ENCODE measurements around the gene GREB1.
"Not testable (repeated sequence)": the region's sequence is repeated elsewhere in the genome, so short reads cannot be mapped to it uniquely, and the experiment has no call there.

Gene GREB1

GRCh38 chr2:11647834-11648600 is 114.2 kb downstream of the GREB1 start:
- no peak for DNase-seq

DNA sequence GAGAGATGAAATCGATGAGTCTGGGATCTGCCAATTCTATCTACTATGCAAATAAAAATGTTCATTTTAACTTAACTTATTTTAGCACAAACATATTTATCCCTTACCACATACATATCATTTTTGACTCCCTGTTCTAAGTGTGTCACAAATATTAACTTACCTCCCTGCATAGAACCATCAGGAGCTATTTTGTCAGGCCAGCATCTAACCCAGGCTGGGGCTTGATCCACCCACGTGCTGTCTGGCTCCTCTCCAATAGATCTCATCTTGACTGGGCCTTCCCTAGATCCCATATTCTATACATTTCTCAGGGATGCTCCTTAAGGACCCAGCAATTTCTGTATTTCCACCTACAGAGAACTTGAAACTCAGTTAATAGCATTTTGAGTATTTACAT is 115.2 kb downstream of the GREB1 start:
- no peak for DNase-seq

DNA sequence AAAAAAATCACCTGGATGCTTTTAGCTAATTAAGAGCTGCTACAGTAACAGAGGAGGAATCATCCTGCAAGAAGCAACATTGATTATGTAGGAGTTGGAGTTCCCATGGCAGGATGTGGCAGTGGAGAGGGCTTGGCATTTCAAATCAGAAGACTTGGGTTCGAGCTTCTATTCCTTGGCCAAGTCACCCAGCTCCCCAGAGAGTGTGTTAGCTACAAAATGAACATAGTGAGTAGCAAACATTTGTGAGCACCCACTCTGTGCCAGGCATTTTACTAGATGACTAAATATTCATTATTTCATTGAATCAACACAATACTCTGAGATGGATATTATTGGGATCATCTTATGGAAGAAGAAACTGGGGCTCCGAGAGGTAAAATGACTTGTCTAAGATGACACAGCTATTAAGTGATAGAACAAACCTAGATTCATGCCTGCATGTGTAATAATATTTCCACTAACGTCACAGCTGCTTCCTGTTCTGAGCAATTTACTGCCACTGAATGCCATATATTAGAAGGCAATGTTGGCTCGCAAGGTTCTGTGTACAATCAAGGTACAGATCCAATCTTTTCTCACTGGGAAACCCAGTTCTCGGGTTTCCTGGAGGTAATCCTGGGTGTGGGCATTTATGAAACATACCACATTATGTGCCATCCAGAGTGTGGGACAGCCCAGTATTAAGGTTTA is 118.2 kb downstream of the GREB1 start:
- no peak for DNase-seq

- DNase-seq = no peak
Measured at GRCh38 chr2:11652553-11652952, 118.7 kb downstream of the GREB1 start.

DNA sequence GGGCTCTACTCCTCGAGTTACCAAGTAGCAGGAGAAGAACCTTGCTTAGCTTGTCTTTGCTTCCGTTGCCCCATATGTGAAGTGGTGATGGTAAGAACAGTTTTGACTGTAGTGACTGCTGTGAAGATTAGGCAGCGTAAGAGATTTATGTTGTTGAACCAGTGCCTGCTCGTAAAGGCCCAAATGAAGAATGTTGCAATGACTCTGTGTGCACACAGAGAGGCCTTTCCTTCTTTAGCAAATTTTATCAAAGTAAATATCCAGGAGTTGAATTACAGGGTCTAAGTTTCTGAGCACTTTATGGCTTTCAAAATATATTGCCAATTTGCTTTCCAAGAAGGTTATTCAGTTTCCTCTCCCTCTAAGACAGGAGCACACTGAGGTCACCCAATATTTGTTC is 121.7 kb downstream of the GREB1 start:
- DNase-seq = no peak

DNA sequence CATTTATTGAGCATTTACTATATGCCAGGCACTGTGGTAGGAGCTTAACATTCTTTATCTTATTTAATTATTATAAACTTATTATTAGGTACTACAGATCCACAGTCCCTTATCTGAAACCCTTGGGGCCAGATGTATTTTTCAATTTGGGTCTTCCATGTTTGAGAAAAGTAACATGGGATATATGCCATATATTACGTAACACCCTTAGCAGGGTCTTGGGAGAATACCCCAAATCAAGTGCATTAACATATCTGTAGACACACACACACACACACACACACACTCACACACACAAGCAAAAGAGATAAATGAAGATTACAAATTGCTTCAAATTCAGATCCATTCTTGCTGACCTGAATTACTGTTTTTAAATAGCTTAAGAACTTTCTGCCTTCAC is 122.4 kb downstream of the GREB1 start:
- no peak for DNase-seq

GRCh38 chr2:11656671-11657101 is 122.8 kb downstream of the GREB1 start:
- DNase-seq = no peak

- DNase-seq = no peak
Measured at GRCh38 chr2:11657195-11657594, 123.3 kb downstream of the GREB1 start.

DNA sequence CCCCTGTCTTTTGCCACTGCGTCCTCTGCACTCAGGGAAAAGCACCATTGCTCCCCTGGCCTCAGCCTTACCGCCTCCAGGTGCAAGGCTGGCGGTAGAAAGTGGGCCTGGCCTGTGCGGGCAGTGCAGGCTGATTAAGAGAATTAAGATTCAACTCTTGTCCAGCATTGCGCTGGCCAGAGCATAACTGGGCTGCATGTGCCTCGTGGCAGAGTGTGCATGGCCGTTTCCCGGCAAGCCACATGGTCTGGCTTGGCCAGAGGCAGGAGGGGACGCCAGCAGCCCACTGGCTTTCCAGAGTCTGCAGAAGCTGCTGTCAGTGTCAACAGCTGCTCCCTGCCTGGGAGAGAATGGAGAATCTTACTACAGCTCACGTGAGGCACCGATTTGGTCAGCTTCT is 123.8 kb downstream of the GREB1 start:
- DNase-seq = no peak

DNA sequence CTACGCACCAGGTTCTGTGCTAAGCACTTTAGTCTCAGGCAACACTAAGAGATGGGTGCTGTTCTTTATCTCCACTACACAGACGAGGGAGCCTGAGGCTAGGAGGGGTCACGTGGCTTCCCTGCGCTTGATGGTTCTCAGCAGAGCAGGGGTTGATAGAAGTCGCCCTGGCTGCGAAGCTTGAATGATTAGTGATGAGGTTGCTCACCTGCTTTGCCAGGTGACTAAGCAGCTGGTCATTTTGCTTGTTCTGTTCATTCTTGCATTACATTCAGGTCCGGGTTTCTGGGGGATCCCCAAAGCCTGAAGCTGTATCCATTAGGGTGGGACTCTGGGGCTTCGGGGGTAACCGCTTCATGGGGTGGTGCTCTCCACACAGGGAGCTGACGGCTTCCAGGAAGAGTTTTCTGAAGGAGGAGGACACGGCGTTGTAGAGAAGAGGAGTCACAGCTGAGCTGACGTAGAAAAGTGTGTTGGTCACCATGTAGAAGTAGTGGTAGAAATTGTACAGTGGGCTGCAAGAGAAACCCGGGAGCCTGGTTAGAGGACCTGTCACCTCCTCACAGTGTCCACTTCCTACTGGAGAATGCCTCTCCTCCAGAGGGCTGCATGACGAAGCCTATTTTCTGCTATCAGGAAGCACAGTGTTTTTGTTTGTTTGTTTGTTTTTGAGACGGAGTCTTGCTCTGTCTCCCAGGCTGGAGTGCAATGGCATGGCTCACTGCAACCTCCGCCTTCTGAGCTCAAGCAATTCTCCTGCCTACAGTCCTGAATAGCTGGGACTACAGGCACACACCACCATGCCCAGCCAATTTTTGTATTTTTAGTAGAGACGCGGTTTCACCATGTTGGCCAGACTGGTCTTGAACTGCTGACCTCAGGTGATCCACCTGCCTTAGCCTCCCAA is 124.6 kb downstream of the GREB1 start:
- no peak for DNase-seq

GRCh38 chr2:11659115-11659475 is 125.2 kb downstream of the GREB1 start:
- DNase-seq = no peak

DNA sequence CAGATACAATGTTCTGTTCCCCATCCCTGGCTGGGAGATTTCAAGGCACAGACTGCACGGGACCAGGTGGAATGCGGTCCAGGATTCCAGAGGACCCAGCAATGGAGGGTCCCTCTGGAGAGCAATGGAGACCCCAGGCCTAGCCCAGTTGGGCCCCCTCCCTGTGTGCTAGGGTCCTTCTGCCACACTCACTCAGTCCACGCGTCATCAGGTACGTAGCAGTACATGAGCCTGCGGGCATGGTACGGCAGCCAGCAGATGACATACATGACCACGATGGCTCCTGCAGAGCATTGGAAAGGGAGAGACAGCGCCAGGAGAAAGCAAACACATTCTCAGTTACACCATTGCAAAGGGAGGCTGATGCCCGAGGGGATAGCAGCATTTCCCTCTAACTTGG is 126.0 kb downstream of the GREB1 start:
- no peak for DNase-seq

- DNase-seq = not testable (repeated sequence)
Measured at GRCh38 chr2:11660396-11660795, 126.6 kb downstream of the GREB1 start.

DNA sequence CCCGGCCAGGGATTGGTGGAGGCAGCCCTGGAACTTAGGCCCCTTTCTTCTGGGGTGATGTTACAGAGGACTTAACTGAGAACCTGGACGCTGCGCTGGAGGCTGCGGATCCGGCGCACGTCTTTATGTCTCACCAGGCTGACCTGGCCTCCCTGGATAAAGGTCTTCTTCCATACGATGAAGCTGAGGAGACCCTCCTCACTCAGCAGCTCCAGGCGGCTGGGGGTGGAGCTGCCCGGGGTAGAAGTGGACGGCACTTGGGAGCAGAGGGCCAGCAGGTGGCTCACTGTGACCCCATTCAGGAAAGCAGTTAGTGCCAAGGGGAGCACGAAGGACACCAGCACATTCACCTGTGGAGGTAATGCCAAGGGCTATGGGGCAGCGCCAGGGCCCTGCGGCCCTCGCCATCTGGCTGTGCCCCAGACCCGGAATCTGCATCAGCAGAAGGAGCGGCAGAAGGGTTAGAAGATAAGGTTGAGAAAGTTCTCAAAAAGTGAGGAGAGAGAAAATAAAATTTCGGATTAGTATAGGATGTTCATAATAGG is 128.1 kb downstream of the GREB1 start:
- no peak for DNase-seq

- DNase-seq = no peak
Measured at GRCh38 chr2:11662882-11663281, 129.0 kb downstream of the GREB1 start.

DNA sequence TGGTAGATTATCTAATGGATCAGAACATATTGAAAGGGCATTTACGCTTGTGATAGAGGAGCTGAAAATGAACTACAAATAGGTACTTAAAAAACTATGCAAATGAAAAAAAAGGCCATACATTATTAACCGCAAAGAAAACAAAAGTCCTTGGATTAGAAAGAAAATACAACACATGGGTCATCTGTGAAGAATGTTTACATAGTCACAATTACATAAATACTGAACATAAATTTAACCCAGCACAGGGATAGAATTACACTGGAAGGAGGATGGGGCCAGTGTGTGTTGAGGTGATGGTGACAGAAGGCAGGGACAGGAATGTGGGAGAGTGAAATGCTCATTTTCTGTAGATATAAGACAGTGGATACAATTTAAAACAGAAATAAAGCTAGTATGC is 129.6 kb downstream of the GREB1 start:
- no peak for DNase-seq

GRCh38 chr2:11665028-11665427 is 131.2 kb downstream of the GREB1 start:
- DNase-seq = no peak

- no peak for DNase-seq
Measured at GRCh38 chr2:11665510-11666362, 131.9 kb downstream of the GREB1 start.

DNA sequence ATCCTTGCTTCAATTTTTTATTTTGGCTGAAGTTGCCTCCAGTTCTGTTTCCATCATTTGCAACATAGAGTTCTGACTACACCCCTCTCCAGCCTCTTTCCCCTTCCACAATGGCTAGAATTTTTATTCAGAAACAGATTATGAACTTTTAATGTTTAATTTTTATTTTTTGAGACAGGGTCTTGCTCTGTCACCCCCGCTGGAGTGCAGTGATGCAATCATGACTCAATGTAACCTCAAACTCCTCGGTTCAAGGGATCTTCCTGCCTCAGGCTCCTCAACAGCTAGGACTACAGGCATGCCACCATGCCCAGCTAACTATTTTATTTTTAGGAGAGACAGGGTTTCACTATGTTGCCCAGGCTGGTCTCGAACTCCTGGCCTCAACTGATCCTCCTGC is 133.3 kb downstream of the GREB1 start:
- no peak for DNase-seq

- DNase-seq = no peak
Measured at GRCh38 chr2:11667866-11668637, 134.2 kb downstream of the GREB1 start.

Data from NCI-H345 (cell line).